ENCODE data around the gene MCTP1. TPM values are rescaled to one million over a fixed set of nuclear protein-coding genes. Genes with fewer than 3 reads are reported as not detected.

The MCTP1 gene
- total and polyA plus RNA-seq, 2 of the 13 experiments (the other 11 are each of a cell fraction or from before 2014, with no cell fraction given): 0.15 to 0.48 TPM

GRCh38 chr5:94812232-94812631 is 472.7 kb downstream of the MCTP1 start (continued):
- TF ChIP-seq, protein P1, sequence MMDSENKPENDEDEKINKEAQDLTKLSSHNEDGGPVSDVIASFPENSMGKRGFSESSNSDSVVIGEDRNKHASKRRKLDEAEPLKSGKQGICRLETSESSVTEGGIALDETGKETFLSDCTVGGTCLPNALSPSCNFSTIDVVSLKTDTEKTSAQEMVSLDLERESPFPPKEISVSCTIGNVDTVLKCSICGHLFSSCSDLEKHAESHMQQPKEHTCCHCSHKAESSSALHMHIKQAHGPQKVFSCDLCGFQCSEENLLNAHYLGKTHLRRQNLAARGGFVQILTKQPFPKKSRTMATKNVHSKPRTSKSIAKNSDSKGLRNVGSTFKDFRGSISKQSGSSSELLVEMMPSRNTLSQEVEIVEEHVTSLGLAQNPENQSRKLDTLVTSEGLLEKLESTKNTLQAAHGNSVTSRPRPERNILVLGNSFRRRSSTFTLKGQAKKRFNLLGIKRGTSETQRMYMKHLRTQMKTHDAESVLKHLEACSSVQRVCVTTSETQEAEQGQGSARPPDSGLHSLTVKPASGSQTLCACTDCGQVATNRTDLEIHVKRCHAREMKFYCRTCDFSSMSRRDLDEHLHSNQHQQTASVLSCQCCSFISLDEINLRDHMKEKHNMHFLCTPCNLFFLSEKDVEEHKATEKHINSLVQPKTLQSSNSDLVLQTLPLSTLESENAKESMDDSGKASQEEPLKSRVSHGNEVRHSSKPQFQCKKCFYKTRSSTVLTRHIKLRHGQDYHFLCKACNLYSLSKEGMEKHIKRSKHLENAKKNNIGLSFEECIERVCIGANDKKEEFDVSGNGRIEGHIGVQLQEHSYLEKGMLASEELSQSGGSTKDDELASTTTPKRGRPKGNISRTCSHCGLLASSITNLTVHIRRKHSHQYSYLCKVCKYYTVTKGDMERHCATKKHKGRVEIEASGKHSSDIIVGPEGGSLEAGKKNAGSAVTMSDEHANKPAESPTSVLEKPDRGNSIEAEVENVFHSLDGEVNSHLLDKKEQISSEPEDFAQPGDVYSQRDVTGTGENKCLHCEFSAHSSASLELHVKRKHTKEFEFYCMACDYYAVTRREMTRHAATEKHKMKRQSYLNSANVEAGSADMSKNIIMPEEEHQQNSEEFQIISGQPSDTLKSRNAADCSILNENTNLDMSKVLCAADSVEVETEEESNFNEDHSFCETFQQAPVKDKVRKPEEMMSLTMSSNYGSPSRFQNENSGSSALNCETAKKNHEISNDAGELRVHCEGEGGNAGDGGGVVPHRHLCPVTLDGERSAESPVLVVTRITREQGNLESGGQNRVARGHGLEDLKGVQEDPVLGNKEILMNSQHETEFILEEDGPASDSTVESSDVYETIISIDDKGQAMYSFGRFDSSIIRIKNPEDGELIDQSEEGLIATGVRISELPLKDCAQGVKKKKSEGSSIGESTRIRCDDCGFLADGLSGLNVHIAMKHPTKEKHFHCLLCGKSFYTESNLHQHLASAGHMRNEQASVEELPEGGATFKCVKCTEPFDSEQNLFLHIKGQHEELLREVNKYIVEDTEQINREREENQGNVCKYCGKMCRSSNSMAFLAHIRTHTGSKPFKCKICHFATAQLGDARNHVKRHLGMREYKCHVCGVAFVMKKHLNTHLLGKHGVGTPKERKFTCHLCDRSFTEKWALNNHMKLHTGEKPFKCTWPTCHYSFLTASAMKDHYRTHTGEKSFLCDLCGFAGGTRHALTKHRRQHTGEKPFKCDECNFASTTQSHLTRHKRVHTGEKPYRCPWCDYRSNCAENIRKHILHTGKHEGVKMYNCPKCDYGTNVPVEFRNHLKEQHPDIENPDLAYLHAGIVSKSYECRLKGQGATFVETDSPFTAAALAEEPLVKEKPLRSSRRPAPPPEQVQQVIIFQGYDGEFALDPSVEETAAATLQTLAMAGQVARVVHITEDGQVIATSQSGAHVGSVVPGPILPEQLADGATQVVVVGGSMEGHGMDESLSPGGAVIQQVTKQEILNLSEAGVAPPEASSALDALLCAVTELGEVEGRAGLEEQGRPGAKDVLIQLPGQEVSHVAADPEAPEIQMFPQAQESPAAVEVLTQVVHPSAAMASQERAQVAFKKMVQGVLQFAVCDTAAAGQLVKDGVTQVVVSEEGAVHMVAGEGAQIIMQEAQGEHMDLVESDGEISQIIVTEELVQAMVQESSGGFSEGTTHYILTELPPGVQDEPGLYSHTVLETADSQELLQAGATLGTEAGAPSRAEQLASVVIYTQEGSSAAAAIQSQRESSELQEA (CRISPR knock-in tag; IDR thresholded peaks at IDR 0.05; ENCODE audit: not compliant biosample characterization): no peak

DNA sequence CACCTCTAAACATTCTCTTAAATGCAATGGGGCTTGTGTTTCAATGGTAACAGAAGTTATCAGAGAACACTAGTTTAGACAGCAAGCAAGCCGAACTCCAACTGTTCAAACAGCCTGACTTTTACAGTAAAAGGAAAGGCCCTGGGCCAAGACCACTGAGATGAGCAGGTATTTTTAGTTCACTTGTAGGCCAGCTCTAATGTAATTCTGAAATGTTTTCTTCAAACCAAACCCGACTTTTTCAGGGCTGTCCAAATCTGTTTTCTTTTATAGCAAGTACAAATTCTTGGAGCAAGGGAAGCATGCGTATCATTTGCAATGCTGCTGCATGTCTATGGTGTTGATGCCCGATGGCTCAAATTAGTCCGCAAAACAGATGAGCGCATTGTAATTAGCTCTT is 473.6 kb downstream of the MCTP1 start:
- no peak overlapping the region for H3K9ac ChIP-seq (ENCODE audit: insufficient read depth, low read depth, low read length)
- no peak for ATAC-seq
- H3K4me3 ChIP-seq (replicated peaks in 1 of 3; ENCODE audit: insufficient read depth in 1 of 3, low read depth in 2 of 3, low read length in 3 of 3): no peak overlapping the region
- ChIA-PET POLR2A (no interaction called here), CTCF (ENCODE audit: low intra/inter-chr PET ratio, low total read pairs) (no interaction called here)
- WGBS (ENCODE audit: low lambda C conversion rate): 72% methylated on average over 6 of the region's 6 CpGs
- in situ Hi-C loops (cut with HindIII; ENCODE audit: extremely low pct_ligation_motif_present, low pct_unique_long_range_greater_than_20kb): no loop called here
- intact Hi-C loops (cut with micrococcal nuclease; ENCODE audit: unreplicated experiment): no loop called here
- no peak for FAIRE-seq
- H3K27me3 ChIP-seq (ENCODE audit: control insufficient read depth in 1 of 2, insufficient read depth in 2 of 2, low read length in 2 of 2): no peaks in the 10 kb centered on the region; a peak in 1 of 5 replicates
- no peak overlapping the region for H3K4me2 ChIP-seq (ENCODE audit: low read depth, low read length)
- H3K27ac ChIP-seq (ENCODE audit: extremely low read length, insufficient read depth, low read length): no peak overlapping the region
- no peaks in the 10 kb centered on the region for H3K4me1 ChIP-seq (ENCODE audit: insufficient read depth, low read length)
- no peak for DNase-seq (ENCODE audit: low spot score)
- H4K20me1 ChIP-seq (ENCODE audit: insufficient read depth, low read length): no peaks in the 10 kb centered on the region
- no TSS peak for BruUV-seq (replicated peaks)
- no peak overlapping the region for H2AFZ ChIP-seq (ENCODE audit: low read length)
- no peaks in the 10 kb centered on the region for H3K79me2 ChIP-seq (ENCODE audit: insufficient read depth, low read length)
- H3K9me3 ChIP-seq (ENCODE audit: low read length): no peaks in the 10 kb centered on the region
- no peaks in the 10 kb centered on the region for H3K36me3 ChIP-seq (replicated peaks in 1 of 2; ENCODE audit: control insufficient read depth in 1 of 2, insufficient read depth in 2 of 2, low read length in 2 of 2)
- TF ChIP-seq ZNF672 (CRISPR knock-in tag; IDR thresholded peaks at IDR 0.05): no peak
- no peak for TF ChIP-seq GRHL1 (CRISPR knock-in tag; conservative IDR thresholded peaks at IDR 0.05)
- no peak for TF ChIP-seq ESRRA (CRISPR knock-in tag; IDR thresholded peaks at IDR 0.05; ENCODE audit: low read depth)
- TF ChIP-seq, protein P2, sequence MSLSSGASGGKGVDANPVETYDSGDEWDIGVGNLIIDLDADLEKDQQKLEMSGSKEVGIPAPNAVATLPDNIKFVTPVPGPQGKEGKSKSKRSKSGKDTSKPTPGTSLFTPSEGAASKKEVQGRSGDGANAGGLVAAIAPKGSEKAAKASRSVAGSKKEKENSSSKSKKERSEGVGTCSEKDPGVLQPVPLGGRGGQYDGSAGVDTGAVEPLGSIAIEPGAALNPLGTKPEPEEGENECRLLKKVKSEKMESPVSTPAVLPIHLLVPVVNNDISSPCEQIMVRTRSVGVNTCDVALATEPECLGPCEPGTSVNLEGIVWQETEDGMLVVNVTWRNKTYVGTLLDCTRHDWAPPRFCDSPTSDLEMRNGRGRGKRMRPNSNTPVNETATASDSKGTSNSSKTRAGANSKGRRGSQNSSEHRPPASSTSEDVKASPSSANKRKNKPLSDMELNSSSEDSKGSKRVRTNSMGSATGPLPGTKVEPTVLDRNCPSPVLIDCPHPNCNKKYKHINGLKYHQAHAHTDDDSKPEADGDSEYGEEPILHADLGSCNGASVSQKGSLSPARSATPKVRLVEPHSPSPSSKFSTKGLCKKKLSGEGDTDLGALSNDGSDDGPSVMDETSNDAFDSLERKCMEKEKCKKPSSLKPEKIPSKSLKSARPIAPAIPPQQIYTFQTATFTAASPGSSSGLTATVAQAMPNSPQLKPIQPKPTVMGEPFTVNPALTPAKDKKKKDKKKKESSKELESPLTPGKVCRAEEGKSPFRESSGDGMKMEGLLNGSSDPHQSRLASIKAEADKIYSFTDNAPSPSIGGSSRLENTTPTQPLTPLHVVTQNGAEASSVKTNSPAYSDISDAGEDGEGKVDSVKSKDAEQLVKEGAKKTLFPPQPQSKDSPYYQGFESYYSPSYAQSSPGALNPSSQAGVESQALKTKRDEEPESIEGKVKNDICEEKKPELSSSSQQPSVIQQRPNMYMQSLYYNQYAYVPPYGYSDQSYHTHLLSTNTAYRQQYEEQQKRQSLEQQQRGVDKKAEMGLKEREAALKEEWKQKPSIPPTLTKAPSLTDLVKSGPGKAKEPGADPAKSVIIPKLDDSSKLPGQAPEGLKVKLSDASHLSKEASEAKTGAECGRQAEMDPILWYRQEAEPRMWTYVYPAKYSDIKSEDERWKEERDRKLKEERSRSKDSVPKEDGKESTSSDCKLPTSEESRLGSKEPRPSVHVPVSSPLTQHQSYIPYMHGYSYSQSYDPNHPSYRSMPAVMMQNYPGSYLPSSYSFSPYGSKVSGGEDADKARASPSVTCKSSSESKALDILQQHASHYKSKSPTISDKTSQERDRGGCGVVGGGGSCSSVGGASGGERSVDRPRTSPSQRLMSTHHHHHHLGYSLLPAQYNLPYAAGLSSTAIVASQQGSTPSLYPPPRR (CRISPR knock-in tag; IDR thresholded peaks at IDR 0.05; ENCODE audit: borderline replicate concordance): no peak
- TF ChIP-seq NR2C2 (CRISPR knock-in tag; IDR thresholded peaks at IDR 0.05; ENCODE audit: borderline replicate concordance): no peak
- TF ChIP-seq GATAD2A (CRISPR knock-in tag; IDR thresholded peaks at IDR 0.05): no peak
- TF ChIP-seq RBM22 (optimal IDR thresholded peaks at IDR 0.05; ENCODE audit: low read length): no peak
